Endothelial cell of umbilical vein (primary cell): Measurements from ENCODE around the gene WNT7B. TPM values are rescaled to one million over a fixed set of nuclear protein-coding genes. Genes with fewer than 3 reads are reported as not detected.

Source experiments
- BruUV-seq: library from RNA; stranded (reverse); fragments of 400-500 nt; replicated peaks from 2 replicates; lab custom pipeline; 2021; lab: Mats Ljungman, UMichigan
- CTCF ChIA-PET: fragments of 300-600, 350-600 bp; sonication (Branson Sonifier 250); formaldehyde crosslinking; loops from one replicate; lab custom pipeline; 2021; ENCODE audit warnings: antibody characterized with exemption, inconsistent platforms; lab: Charles Lee
- POLR2A ChIA-PET: fragments of 300-600, 350-600 bp; sonication (Branson Sonifier 250); formaldehyde crosslinking; loops from one replicate; lab custom pipeline; 2021; ENCODE audit warnings: antibody characterized with exemption, inconsistent platforms; lab: Charles Lee
- DNase-seq: peaks from one replicate; pipeline ENCODE4 v3.0.0-alpha.2; 2011; ENCODE audit warnings: low read depth, low spot score
- FAIRE-seq: peaks from 2 replicates; lab custom pipeline; 2011; peaks lifted over from hg19 to GRCh38; lab: Jason Lieb, UNC
- H2AFZ ChIP-seq: 2 replicates; pipeline ENCODE4 v1.6.0; 2012; ENCODE audit warnings: low read depth, low read length, control low read depth, inconsistent platforms
- H3K27ac ChIP-seq: 2 replicates; pipeline ENCODE4 v1.5.1; 2011; ENCODE audit warnings: low read depth, mild to moderate bottlenecking, control low read depth, low read length, moderate library complexity; ENCODE audit not compliant: insufficient read depth
- H3K27me3 ChIP-seq, 2 experiments: 2 replicates each; pipeline versions ENCODE4 v1.6.0 to v1.6.1; 2011; ENCODE audit warnings: low read length in 2 of 2, mixed read lengths in 1 of 2; ENCODE audit not compliant: control insufficient read depth in 2 of 2, insufficient read depth in 2 of 2
- H3K36me3 ChIP-seq, 2 experiments: 2 replicates in 1 of 2; 3 replicates in 1 of 2; pipeline ENCODE4 v1.5.1; 2011; ENCODE audit warnings: low read length in 2 of 2, mild to moderate bottlenecking in 1 of 2, moderate library complexity in 1 of 2; ENCODE audit not compliant: control insufficient read depth in 2 of 2, insufficient read depth in 2 of 2; ENCODE audit errors: extremely low read depth in 1 of 2
- H3K4me1 ChIP-seq: 3 replicates; pipeline ENCODE4 v1.5.1; 2011; ENCODE audit warnings: mild to moderate bottlenecking, low read length; ENCODE audit not compliant: control insufficient read depth, insufficient read depth; ENCODE audit errors: extremely low read depth
- H3K4me2 ChIP-seq: 2 replicates; pipeline ENCODE4 v1.6.1; 2011; ENCODE audit warnings: low read length, control low read depth, mixed read lengths; ENCODE audit not compliant: insufficient read depth
- H3K4me3 ChIP-seq, 3 experiments: fragments of 200-600 bp in 1 of 3; sonication (generic), shearing (Covaris generic) in 1 of 3; replicated peaks in 1 of 3; 2 replicates each; pipeline ENCODE4 v1.5.1; 2011 to 2016; ENCODE audit warnings: control low read depth in 3 of 3, low read length in 3 of 3, mild to moderate bottlenecking in 2 of 3, inconsistent platforms in 1 of 3, low read depth in 1 of 3, moderate library complexity in 1 of 3; ENCODE audit not compliant: insufficient read depth in 1 of 3
- H3K79me2 ChIP-seq: 2 replicates; pipeline ENCODE4 v1.6.0; 2012; ENCODE audit warnings: low read length, inconsistent platforms; ENCODE audit not compliant: control insufficient read depth, insufficient read depth
- H3K9ac ChIP-seq: replicated peaks from 2 replicates; pipeline ENCODE3; 2011; ENCODE audit warnings: low read length, control low read depth; ENCODE audit not compliant: insufficient read depth; ENCODE audit errors: extremely low read depth
- H3K9me1 ChIP-seq: replicated peaks from 3 replicates; pipeline ENCODE4 v1.6.0; 2011; ENCODE audit warnings: mild to moderate bottlenecking, low read length; ENCODE audit not compliant: control insufficient read depth, insufficient read depth; ENCODE audit errors: extremely low read depth
- H3K9me3 ChIP-seq: replicated peaks from 2 replicates; pipeline ENCODE4 v1.5.1; 2012; ENCODE audit warnings: low read length, inconsistent platforms; ENCODE audit not compliant: control insufficient read depth, insufficient read depth
- H4K20me1 ChIP-seq: replicated peaks from 2 replicates; pipeline ENCODE3; 2011; ENCODE audit warnings: mild to moderate bottlenecking, low read length; ENCODE audit not compliant: control insufficient read depth, insufficient read depth; ENCODE audit errors: extremely low read depth
- EZH2 ChIP-seq: IDR thresholded peaks from 2 replicates; pipeline ENCODE4 v1.6.1; 2012; ENCODE audit warnings: borderline replicate concordance, low read depth, mild to moderate bottlenecking, moderate library complexity, low read length, inconsistent platforms; ENCODE audit not compliant: severe bottlenecking
- GATA2 ChIP-seq: IDR thresholded peaks from 2 replicates; pipeline ENCODE4 v1.7.0; 2011; ENCODE audit warnings: low read depth, mild to moderate bottlenecking, moderate library complexity, mixed read lengths, low read length; ENCODE audit not compliant: insufficient read length, insufficient read depth
- JUN ChIP-seq: IDR thresholded peaks from 2 replicates; pipeline ENCODE4 v1.6.1; 2011; ENCODE audit warnings: borderline replicate concordance, low read depth; ENCODE audit not compliant: insufficient read length, insufficient read depth
- POLR2A ChIP-seq: IDR thresholded peaks from 2 replicates; pipeline ENCODE4 v1.6.1; 2012; ENCODE audit warnings: low read depth, mild to moderate bottlenecking, control low read depth, low read length
- dilution Hi-C: fragments of 300-500 bp; cut with MboI; formaldehyde crosslinking; loops from one replicate; pipeline ENCODE4 v1.15.0; 2019; ENCODE audit warnings: low sequenced_read_pairs; ENCODE audit not compliant: extremely low pct_ligation_motif_present
- intact Hi-C: fragments of 100-400 bp; cut with micrococcal nuclease; formaldehyde crosslinking; loops from one replicate; pipeline ENCODE4 v1.10.0; 2022
- polyA plus RNA-seq, 4 experiments: library from polyadenylated mRNA; depleted of rRNA in 3 of 4; stranded (reverse) in 3 of 4; unstranded in 1 of 4; fragments of >200 nt; gene quantifications; 2 replicates each; pipeline versions ENCODE4 v1.2.1 to v1.2.3, GENCODE V29; 2011 to 2012; ENCODE audit warnings: missing spikeins in 1 of 4
- total RNA-seq: library from RNA; stranded (reverse); gene quantifications from 2 replicates; pipeline ENCODE4 v1.2.3, GENCODE V29; 2021
- TF ChIP-seq, protein P1 (sequence below), 2 donors: IDR thresholded peaks; 1 replicate in 1 of 2; 2 replicates in 1 of 2; pipeline ENCODE4 v1.5.1; 2011; ENCODE audit warnings: low read length in 2 of 2, mild to moderate bottlenecking in 2 of 2, moderate library complexity in 2 of 2, control low read depth in 1 of 2, inconsistent platforms in 1 of 2, low read depth in 1 of 2; ENCODE audit not compliant: insufficient read depth in 1 of 2; ENCODE audit errors: extremely low read depth in 1 of 2

WNT7B gene
- total and polyA plus RNA-seq, 2 donors (not counting 3 experiments of a cell fraction or from before 2014, with no cell fraction given): not detected

- TF ChIP-seq GATA2: no peak
- ChIA-PET POLR2A (no interaction called here), CTCF (interaction anchor here (1.3 to 3.1 kb wide), 4 partner anchors 12 to 98 kb away, joined by 3 to 21 read pairs (median 4); no protein-coding TSS in a partner anchor)
- FAIRE-seq: no peak
- Histone ChIP-seq H3K9ac (no peak overlapping the region), H4K20me1 (no peaks in the 10 kb centered on the region), H3K27ac (no peak overlapping the region), H3K79me2 (no peaks in the 10 kb centered on the region), H3K9me3 (no peaks in the 10 kb centered on the region), H3K9me1 (no peaks in the 10 kb centered on the region), H3K36me3 (no peaks in the 10 kb centered on the region), H3K4me1 (peaks cover under 1% of the 10 kb centered on the region), H3K27me3 (no peaks in the 10 kb centered on the region), H3K4me2 (no peak overlapping the region), H2AFZ (no peak overlapping the region), H3K4me3 (no peak overlapping the region)
- intact Hi-C loops (no loop called here), dilution Hi-C loops (no loop called here)
- DNase-seq: no peak
- BruUV-seq: no TSS peak
Observed at GRCh38 chr22:46018859-46019258, 41.9 kb upstream of the WNT7B start.

GRCh38 chr22:46017166-46017565 lies 40.2 kb upstream of the WNT7B start:
- H3K9ac ChIP-seq: no peak overlapping the region
- H3K79me2 ChIP-seq: no peaks in the 10 kb centered on the region
- no peaks in the 10 kb centered on the region for H3K9me1 ChIP-seq
- no peaks in the 10 kb centered on the region for H3K36me3 ChIP-seq
- DNase-seq (no peak), FAIRE-seq (no peak)
- H4K20me1 ChIP-seq: no peaks in the 10 kb centered on the region
- intact Hi-C loops (no loop called here), dilution Hi-C loops (no loop called here)
- ChIA-PET POLR2A (no interaction called here), CTCF (interaction anchor here (0.8 to 3.1 kb wide), 7 partner anchors 9 to 99 kb away, joined by 3 to 21 read pairs (median 4); no protein-coding TSS in a partner anchor)
- H3K27ac ChIP-seq: no peak overlapping the region
- no peak overlapping the region for H3K4me2 ChIP-seq
- H3K27me3 ChIP-seq: no peaks in the 10 kb centered on the region
- H3K9me3 ChIP-seq: no peaks in the 10 kb centered on the region
- BruUV-seq: no TSS peak
- no peak overlapping the region for H3K4me3 ChIP-seq
- H3K4me1 ChIP-seq: peaks cover 8% of the 10 kb centered on the region
- H2AFZ ChIP-seq: no peak overlapping the region
- TF ChIP-seq POLR2A: no peak
- TF ChIP-seq, protein P1, sequence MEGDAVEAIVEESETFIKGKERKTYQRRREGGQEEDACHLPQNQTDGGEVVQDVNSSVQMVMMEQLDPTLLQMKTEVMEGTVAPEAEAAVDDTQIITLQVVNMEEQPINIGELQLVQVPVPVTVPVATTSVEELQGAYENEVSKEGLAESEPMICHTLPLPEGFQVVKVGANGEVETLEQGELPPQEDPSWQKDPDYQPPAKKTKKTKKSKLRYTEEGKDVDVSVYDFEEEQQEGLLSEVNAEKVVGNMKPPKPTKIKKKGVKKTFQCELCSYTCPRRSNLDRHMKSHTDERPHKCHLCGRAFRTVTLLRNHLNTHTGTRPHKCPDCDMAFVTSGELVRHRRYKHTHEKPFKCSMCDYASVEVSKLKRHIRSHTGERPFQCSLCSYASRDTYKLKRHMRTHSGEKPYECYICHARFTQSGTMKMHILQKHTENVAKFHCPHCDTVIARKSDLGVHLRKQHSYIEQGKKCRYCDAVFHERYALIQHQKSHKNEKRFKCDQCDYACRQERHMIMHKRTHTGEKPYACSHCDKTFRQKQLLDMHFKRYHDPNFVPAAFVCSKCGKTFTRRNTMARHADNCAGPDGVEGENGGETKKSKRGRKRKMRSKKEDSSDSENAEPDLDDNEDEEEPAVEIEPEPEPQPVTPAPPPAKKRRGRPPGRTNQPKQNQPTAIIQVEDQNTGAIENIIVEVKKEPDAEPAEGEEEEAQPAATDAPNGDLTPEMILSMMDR (IDR thresholded peaks at IDR 0.05; ENCODE audit: extremely low read depth in 1 of 2, insufficient read depth in 1 of 2, low read depth in 1 of 2, low read length in 2 of 2): no peak
- TF ChIP-seq EZH2: no peak
- TF ChIP-seq JUN: no peak
